HFFc6 (cell line): ENCODE measurements around the gene CDC20B. TPM values are rescaled to one million over a fixed set of nuclear protein-coding genes. Genes with fewer than 3 reads are reported as not detected.
"Not testable (repeated sequence)": the region's sequence is repeated elsewhere in the genome, so short reads cannot be mapped to it uniquely, and the experiment has no call there.

ENCODE experiments used
- DNase-seq: peaks from one replicate; pipeline ENCODE4 v3.0.0-alpha.2; 2018
- H3K27ac Mint-ChIP-seq: 2 replicates; pipeline ENCODE4 v1.8.0; 2020; ENCODE audit warnings: mild to moderate bottlenecking, mixed read lengths
- H3K27me3 Mint-ChIP-seq: 2 replicates; pipeline ENCODE4 v1.8.0; 2021; ENCODE audit warnings: mild to moderate bottlenecking, moderate library complexity, mixed read lengths; ENCODE audit not compliant: insufficient read depth
- H3K36me3 Mint-ChIP-seq: 2 replicates; pipeline ENCODE4 v1.8.0; 2021; ENCODE audit warnings: low read depth, mixed read lengths
- H3K4me1 Mint-ChIP-seq: 2 replicates; pipeline ENCODE4 v1.8.0; 2020; ENCODE audit warnings: low read depth, mixed read lengths
- H3K4me3 Mint-ChIP-seq: 2 replicates; pipeline ENCODE4 v1.8.0; 2020; ENCODE audit warnings: mild to moderate bottlenecking, moderate library complexity, mixed read lengths
- H3K9me3 Mint-ChIP-seq: 2 replicates; pipeline ENCODE4 v1.8.0; 2020; ENCODE audit warnings: mild to moderate bottlenecking, mixed read lengths
- CTCF ChIP-seq: fragments of 200-600 bp; sonication (generic); IDR thresholded peaks from 2 replicates; pipeline ENCODE4 v1.5.0; 2021; ENCODE audit warnings: antibody characterized with exemption, mild to moderate bottlenecking
- total RNA-seq, 6 experiments: library from RNA; stranded (reverse); fragmentation: NEBNext Ultra II Directional; extraction: Animal tissue kit (Norgen Biotek cat#: 25700); gene quantifications; 2 replicates in 1 of 6; 3 replicates in 5 of 6; pipeline ENCODE4 v1.2.3, GENCODE V29; 2021

Gene CDC20B
- total RNA-seq, 6 experiments from 2014 or later, result 0.07 to 0.20 (median 0.12) TPM; not detected in 1

- Mint-ChIP-seq H3K9me3 (no peaks in the 10 kb centered on the region), H3K27me3 (peaks cover 2% of the 10 kb centered on the region), H3K36me3 (no peaks in the 10 kb centered on the region), H3K27ac (no peak overlapping the region), H3K4me3 (no peak overlapping the region), H3K4me1 (peaks cover 24% of the 10 kb centered on the region)
- DNase-seq, result no peak
- TF ChIP-seq CTCF, result no peak
Measured at GRCh38 chr5:55108661-55109060, 64.3 kb downstream of the CDC20B start.

GRCh38 chr5:55105976-55106375, 67.0 kb downstream of the CDC20B start:
- not testable (repeated sequence) for H3K27ac Mint-ChIP-seq, H3K4me3 Mint-ChIP-seq, H3K36me3 Mint-ChIP-seq, H3K9me3 Mint-ChIP-seq, DNase-seq, H3K27me3 Mint-ChIP-seq
- H3K4me1 Mint-ChIP-seq, result peaks cover 30% of the 10 kb centered on the region

- Mint-ChIP-seq H3K4me1 (peaks cover 30% of the 10 kb centered on the region), H3K36me3 (peaks cover 10% of the 10 kb centered on the region; the same call in 1 of the 2 replicates), H3K27ac (no peak overlapping the region), H3K9me3 (peaks cover 10% of the 10 kb centered on the region), H3K27me3 (no peaks in the 10 kb centered on the region; the same call in 1 of the 2 replicates), H3K4me3 (no peak overlapping the region)
- DNase-seq, result no peak
- no peak for TF ChIP-seq CTCF
Measured at GRCh38 chr5:55104946-55105701, 67.9 kb downstream of the CDC20B start.

- Mint-ChIP-seq H3K4me3 (no peak overlapping the region), H3K9me3 (peaks cover 10% of the 10 kb centered on the region), H3K4me1 (peaks cover 30% of the 10 kb centered on the region), H3K36me3 (peaks cover 14% of the 10 kb centered on the region; the same call in 1 of the 2 replicates), H3K27ac (no peak overlapping the region), H3K27me3 (no peaks in the 10 kb centered on the region; the same call in 1 of the 2 replicates)
- TF ChIP-seq CTCF, result no peak
- peak; percentile 12 for DNase-seq
Measured at GRCh38 chr5:55104036-55104772, 68.8 kb downstream of the CDC20B start.

GRCh38 chr5:55102348-55102747, 70.6 kb downstream of the CDC20B start, which contains the start of gene GZMA:
Gene GZMA (plus strand): TSS chr5:55102646. CDS start chr5:55102683, 37 bp downstream.
- Mint-ChIP-seq H3K9me3 (peaks cover 13% of the 10 kb centered on the region), H3K4me1 (peaks cover 20% of the 10 kb centered on the region), H3K27ac (no peak within 1 kb of the TSS), H3K4me3 (no peak within 1 kb of the TSS), H3K27me3 (no peaks in the 10 kb centered on the region; the same call in 1 of the 2 replicates), H3K36me3 (peaks cover 21% of the 10 kb centered on the region; the same call in 1 of the 2 replicates)
- DNase-seq, result no peak
- no peak for TF ChIP-seq CTCF
